ENCODE data around the gene AHRR.

Gene AHRR

GRCh38 chr5:430214-430925 is 108.9 kb downstream of the AHRR start:
- no peak for TF ChIP-seq CTCF (IDR thresholded peaks at IDR 0.05; ENCODE audit: control extremely low read depth, extremely low read depth, low read depth, missing control alignments)
- POLR2A ChIA-PET = no interaction called here
- CTCF ChIA-PET = interaction anchor here (1.0 to 10.6 kb wide), 24 partner anchors 9 to 242 kb away, joined by 3 to 123 read pairs (median 6); partner anchors contain the start of genes AHRR and EXOC3
- no peak for DNase-seq (ENCODE audit: extremely low spot score)

DNA sequence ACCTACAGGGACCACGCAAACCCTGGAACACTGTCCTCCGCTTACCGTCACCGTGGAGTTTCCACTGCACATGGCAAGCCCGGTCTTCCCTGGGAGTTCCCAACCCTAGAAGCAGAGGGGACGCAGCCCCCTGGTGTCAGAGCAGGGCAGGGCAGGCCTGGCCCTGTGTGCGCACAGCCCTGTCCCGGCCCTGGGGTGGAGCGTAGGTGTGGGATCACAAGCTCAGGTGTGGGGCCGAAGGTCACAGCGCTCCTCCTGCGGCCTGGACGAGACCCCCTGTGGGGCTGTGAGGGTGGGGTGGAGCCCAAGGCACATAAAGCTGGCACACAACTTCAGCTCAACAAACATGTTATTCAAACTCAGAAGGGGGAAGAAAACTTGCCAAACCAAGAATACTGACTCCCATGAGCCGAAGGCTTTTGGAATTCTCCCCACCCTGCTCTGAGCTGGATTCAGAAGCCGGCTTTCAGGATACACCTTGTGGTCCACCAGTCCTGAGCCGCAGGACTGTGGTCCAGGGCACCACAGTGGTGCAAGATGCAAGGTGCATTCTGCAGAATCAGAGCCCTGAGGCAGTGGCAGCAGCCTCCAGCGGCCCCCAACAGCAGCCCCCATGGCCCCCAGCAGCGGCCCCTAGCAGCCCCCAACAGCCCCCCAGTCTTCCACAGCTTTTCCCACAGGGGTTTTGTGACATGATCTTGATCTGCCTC is 109.6 kb downstream of the AHRR start:
- peak; percentile 81 for DNase-seq (ENCODE audit: extremely low spot score)
- POLR2A ChIA-PET = no interaction called here
- peak; percentile 92 for TF ChIP-seq CTCF (IDR thresholded peaks at IDR 0.05; ENCODE audit: control extremely low read depth, extremely low read depth, low read depth, missing control alignments)
- CTCF ChIA-PET = interaction anchor here (0.6 to 10.6 kb wide), 29 partner anchors 9 to 1059 kb away, joined by 3 to 123 read pairs (median 5); partner anchors contain the start of genes AHRR and EXOC3

GRCh38 chr5:431711-432050 is 110.2 kb downstream of the AHRR start:
- ChIA-PET POLR2A (no interaction called here), CTCF (interaction anchor here (0.6 to 10.6 kb wide), 28 partner anchors 8 to 1058 kb away, joined by 3 to 123 read pairs (median 5); partner anchors contain the start of genes AHRR and EXOC3)
- no peak for DNase-seq (ENCODE audit: extremely low spot score)
- no peak for TF ChIP-seq CTCF (IDR thresholded peaks at IDR 0.05; ENCODE audit: control extremely low read depth, extremely low read depth, low read depth, missing control alignments)

GRCh38 chr5:432201-432927 is 110.8 kb downstream of the AHRR start:
- ChIA-PET POLR2A (no interaction called here), CTCF (interaction anchor here (1.2 to 10.6 kb wide), 9 partner anchors 12 to 1057 kb away, joined by 3 to 123 read pairs (median 7); partner anchors contain the start of gene EXOC3)
- no peak for DNase-seq (ENCODE audit: extremely low spot score)
- no peak for TF ChIP-seq CTCF (IDR thresholded peaks at IDR 0.05; ENCODE audit: control extremely low read depth, extremely low read depth, low read depth, missing control alignments)

GRCh38 chr5:432928-433791 is 111.6 kb downstream of the AHRR start:
- DNase-seq (ENCODE audit: extremely low spot score) = no peak
- POLR2A ChIA-PET = no interaction called here
- CTCF ChIA-PET = interaction anchor here (1.0 to 10.6 kb wide), 4 partner anchors 9 to 116 kb away, joined by 3 to 123 read pairs (median 50); partner anchors contain the start of gene EXOC3
- no peak for TF ChIP-seq CTCF (IDR thresholded peaks at IDR 0.05; ENCODE audit: control extremely low read depth, extremely low read depth, low read depth, missing control alignments)

All from GM10248 (cell line).